NCI-H2107 (cell line): ENCODE data around the gene ARHGEF7.
"Not testable (repeated sequence)": the region's sequence is repeated elsewhere in the genome, so short reads cannot be mapped to it uniquely, and the experiment has no call there.

ENCODE experiments used
- DNase-seq: peaks from one replicate; lab custom pipeline; 2025; lab: John Stamatoyannopoulos, UW

The ARHGEF7 gene, protein sequence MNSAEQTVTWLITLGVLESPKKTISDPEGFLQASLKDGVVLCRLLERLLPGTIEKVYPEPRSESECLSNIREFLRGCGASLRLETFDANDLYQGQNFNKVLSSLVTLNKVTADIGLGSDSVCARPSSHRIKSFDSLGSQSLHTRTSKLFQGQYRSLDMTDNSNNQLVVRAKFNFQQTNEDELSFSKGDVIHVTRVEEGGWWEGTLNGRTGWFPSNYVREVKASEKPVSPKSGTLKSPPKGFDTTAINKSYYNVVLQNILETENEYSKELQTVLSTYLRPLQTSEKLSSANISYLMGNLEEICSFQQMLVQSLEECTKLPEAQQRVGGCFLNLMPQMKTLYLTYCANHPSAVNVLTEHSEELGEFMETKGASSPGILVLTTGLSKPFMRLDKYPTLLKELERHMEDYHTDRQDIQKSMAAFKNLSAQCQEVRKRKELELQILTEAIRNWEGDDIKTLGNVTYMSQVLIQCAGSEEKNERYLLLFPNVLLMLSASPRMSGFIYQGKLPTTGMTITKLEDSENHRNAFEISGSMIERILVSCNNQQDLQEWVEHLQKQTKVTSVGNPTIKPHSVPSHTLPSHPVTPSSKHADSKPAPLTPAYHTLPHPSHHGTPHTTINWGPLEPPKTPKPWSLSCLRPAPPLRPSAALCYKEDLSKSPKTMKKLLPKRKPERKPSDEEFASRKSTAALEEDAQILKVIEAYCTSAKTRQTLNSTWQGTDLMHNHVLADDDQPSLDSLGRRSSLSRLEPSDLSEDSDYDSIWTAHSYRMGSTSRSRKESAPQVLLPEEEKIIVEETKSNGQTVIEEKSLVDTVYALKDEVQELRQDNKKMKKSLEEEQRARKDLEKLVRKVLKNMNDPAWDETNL

GRCh38 chr13:111115061-111115964, at the start of gene ARHGEF7:
Gene ARHGEF7, plus strand, starts transcription at chr13:111115310. Its CDS starts 217 bp downstream, at chr13:111115527.
- no peak for DNase-seq

DNA sequence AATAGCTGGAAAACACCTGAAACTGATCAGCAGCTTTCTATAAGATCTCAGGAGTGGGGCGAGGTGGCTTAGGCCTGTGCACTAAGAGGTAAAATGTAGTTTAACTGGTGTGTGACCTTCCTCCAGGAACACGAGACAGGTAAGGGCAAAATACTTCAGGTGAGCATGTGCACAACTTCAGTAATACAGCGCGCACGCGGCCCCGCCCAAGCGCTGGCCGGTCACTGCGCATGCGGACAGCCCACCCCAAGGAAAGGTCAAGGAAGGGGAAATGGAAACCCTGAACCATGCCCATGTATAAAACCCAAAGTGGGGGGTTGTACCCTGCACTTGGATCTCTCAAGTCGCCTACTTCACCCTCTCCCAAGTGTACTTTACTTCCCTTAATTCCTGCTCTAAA, 49.4 kb upstream of the ARHGEF7 start:
- no peak for DNase-seq

DNA sequence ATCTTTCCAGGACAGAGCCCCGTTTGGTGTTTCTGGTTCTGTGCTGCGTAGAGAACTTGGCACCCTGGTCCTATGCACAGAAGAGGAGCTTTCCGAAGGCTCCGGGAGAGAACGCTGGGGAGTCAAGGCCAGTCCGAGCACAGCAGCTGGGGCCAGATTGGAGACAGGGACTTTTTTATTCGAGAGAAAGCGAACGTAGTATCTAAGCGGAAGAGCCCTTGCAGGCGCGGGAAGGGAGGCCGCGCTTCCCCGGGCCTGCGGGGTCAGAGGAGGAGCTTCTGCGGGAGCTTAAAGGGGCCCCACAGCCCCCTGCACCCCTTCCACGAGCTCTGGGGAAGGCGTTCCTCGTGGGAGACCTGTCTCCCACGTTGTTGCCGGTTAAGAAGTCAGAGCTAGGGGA, 48.6 kb upstream of the ARHGEF7 start:
- no peak for DNase-seq

GRCh38 chr13:111068009-111068350, 47.1 kb upstream of the ARHGEF7 start:
- no peak for DNase-seq

DNA sequence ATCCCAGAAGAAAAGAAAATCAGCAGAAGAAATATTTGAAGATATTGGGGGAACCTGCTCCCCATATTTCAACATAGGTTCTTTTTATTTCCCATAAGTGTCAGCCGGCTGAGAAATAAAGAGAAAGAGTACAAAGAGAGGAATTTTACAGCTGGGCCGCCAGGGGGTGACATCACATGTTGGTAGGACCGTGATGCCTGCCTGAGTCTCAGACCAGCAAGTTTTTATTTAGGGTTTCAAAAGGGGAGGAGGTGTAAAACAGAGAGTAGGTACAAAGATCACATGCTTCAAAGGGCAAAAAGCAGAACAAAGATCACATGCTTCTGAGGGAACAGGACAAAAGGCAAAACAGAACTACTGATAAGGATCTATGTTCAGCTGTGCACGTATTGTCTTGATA, 44.0 kb upstream of the ARHGEF7 start:
- DNase-seq: not testable (repeated sequence)

DNA sequence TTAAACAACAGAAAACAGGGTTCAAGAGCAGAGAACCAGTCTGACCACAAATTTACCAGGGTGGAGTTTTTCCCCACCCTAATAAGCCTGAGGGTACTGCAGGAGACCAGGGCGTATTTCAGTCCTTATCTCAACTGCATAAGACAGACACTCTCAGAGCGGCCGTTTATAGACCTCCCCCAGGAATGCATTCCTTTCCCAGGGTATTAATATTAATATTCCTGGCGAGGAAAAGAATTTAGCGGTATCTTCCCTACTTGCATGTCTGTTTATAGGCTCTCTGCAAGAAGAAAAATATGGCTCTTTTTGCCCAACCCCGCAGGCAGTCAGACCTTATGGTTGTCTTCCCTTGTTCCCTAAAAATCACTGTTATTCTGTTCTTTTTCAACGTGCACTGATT, 43.6 kb upstream of the ARHGEF7 start:
- not testable (repeated sequence) for DNase-seq

DNA sequence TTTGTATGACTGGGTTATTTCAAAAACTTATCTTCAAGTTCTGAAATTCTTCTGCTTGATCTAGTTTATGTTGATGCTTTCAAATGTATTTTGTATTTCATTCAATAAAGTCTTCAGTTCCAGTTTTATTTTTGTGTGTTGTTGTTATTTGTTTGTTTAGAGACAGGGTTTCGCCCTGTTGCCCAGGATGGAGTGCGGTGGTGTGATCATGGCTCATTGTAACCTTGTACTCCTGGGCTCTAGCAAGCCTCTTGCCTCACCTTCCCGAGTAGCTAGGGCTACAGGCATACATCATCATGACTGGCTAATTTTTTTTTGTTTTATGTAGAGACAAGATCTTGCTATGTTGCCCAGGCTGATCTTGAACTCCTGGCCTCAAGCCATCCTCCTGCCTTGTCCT, 40.3 kb upstream of the ARHGEF7 start:
- no peak for DNase-seq

DNA sequence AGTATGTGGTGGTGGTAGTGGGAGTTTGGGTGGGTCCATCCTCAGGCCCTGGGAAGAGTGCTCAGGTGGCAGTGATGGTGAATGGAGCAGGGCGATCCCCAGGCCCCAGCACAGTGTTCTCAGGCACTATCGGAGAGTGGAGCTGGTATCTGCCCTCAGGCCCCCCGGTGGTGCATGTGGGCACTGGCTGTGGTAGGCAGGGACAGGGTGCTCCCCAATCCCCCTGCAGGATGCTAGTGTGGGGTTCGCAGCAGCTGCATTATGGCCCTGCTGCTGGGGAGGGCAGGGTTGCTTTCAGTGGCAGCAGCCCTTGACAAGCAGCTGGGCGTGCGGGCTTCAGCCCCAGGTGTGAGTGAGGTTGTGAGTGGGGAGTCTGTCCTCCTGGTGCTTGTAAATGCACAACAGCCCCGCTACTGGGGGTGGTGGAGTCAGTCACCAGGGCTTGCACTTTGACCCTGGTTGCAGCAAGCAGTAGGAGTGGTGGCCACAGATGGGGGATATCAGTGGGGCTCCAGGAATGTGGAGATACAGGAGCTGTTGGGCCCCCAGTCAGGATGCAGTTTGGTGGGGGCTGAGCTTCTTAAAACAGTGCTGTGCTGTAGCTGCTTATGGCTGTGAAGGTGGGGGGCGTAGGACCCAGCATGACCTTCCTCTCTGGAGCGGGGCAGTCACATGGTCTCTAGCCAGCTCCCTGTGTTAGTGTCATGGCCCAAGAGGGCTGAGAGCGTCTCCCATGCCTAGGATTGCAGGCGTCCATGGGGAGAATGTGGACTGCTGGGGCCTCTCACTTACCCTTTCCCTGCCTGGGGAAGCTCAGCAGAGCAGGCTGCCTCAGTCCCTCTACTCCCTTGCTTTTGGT, 38.7 kb upstream of the ARHGEF7 start:
- DNase-seq: no peak

- no peak for DNase-seq
These were observed 35.7 kb upstream of the ARHGEF7 start for GRCh38 chr13:111079375-111079774.

- DNase-seq: no peak
These were observed 34.5 kb upstream of the ARHGEF7 start for GRCh38 chr13:111080642-111081041.

GRCh38 chr13:111082240-111082639, 32.9 kb upstream of the ARHGEF7 start:
- no peak for DNase-seq

- not testable (repeated sequence) for DNase-seq
These were observed 32.3 kb upstream of the ARHGEF7 start for GRCh38 chr13:111082769-111083168.

- not testable (repeated sequence) for DNase-seq
These were observed 31.4 kb upstream of the ARHGEF7 start for GRCh38 chr13:111083693-111084092.

DNA sequence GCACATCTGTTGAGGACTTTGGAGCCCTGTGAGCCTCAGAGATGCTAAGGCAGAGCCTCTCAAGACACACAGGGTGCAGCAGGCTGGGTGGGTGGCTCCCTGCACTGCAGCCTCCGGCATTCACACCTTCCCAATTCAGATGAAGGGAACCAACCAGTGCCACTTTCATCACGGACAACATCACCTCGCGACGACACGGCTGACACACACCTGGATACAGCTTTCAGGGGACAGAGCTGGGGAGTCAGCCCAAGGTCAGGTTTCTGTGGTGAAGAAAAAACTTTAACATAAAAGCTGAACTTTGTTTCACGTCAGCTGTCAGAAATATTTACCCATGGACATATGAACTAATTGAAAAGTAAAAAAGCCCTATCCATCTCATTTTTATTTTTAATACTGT, 24.9 kb upstream of the ARHGEF7 start:
- DNase-seq: no peak

DNA sequence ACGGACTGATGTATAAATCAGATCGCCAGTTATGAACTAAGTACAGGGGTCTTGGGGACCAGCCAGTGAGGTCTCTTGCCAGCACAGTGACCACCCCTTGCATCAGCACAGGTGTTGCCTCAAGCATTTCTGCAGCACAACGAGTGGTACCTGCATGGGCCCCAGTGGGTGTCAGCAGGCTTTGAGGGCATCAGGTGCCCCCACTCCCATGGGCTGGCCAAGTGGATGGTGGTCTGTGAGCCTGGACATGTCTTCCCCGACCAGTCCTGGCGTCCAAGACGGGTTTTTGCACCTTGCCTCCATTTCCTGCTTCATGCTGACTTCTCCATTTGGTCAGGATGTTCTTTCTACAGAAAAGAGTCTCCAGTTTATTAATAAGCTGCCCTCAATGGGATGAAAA, 22.4 kb upstream of the ARHGEF7 start:
- DNase-seq: no peak

- no peak for DNase-seq
These were observed 22.0 kb upstream of the ARHGEF7 start for GRCh38 chr13:111093136-111093535.

GRCh38 chr13:111093634-111094033, 21.5 kb upstream of the ARHGEF7 start:
- no peak for DNase-seq

- DNase-seq: no peak
These were observed 19.9 kb upstream of the ARHGEF7 start for GRCh38 chr13:111095031-111095840.

DNA sequence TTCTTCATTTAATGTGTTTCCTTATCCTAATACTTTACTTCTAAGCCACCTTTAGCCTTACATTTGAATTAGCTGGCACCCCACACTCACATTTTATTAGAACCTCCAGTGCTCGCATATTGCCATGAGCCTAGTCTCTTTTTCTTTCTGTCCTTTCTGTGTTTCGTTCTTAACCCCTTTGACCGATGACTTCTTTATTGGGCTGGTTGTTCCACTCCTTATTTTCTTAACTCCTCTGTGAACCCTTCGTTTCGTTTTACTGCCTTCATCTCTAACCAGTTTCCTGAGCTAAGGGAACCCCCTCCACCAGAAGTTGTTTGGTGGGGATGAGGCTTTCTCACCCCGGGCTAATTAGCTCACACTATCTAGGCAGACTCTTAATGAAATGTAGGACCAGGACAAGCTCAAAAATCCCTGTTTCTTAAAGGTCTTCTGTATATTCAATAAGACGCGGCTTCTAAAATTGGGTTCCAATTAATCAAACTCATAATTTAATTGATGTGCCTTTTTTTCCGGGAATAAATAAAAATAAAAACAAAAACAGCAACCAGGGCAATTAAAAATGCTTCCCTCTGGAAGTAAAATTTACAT, 19.1 kb upstream of the ARHGEF7 start:
- DNase-seq: no peak

DNA sequence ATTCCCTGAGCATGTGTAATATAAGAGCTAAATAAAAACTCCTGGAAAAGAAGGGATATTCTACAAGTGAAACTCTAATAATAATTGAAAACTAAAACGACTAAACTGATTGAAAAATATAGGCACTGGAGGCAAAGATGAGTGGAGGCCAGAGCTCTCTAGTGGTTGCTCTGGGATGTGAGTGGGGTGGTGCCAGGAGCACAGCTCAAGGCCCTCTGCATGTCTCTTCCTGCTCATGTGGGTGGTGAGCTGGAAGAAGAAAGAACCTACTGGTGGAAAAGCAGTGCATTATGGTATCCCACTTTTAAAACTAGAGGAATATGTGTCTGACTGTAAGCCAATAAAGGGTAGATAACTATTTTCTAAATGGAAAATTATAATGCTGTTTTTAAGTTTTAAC, 15.8 kb upstream of the ARHGEF7 start:
- no peak for DNase-seq
